Uterus (tissue), 2 donors: Measurements from ENCODE around the gene LRP1-AS.

Experiments used
- CTCF ChIP-seq, 4 experiments: fragments of 200-600 bp in 2 of 4; fragments of 450-650 bp in 2 of 4; sonication (generic) in 2 of 4; IDR thresholded peaks; one replicate each; pipeline ENCODE4 v1.5.1; 2016 to 2019; ENCODE audit warnings: antibody characterized with exemption in 4 of 4, mild to moderate bottlenecking in 2 of 4, moderate library complexity in 1 of 4
- POLR2A ChIP-seq, 2 donors: fragments of 450-650 bp; IDR thresholded peaks; one replicate each; pipeline ENCODE4 v1.6.1; 2016; ENCODE audit warnings: antibody characterized with exemption in 2 of 2, mild to moderate bottlenecking in 1 of 2, moderate library complexity in 1 of 2

- no peak for TF ChIP-seq CTCF (IDR thresholded peaks at IDR 0.05)
- TF ChIP-seq POLR2A (IDR thresholded peaks at IDR 0.05), result no peak
These were observed 23.0 kb upstream of the LRP1-AS start for GRCh38 chr12:57170408-57170807.
